ENCODE results near the gene CCBE1.
"Not testable (repeated sequence)": the region's sequence is repeated elsewhere in the genome, so short reads cannot be mapped to it uniquely, and the experiment has no call there.

CCBE1 gene

DNA sequence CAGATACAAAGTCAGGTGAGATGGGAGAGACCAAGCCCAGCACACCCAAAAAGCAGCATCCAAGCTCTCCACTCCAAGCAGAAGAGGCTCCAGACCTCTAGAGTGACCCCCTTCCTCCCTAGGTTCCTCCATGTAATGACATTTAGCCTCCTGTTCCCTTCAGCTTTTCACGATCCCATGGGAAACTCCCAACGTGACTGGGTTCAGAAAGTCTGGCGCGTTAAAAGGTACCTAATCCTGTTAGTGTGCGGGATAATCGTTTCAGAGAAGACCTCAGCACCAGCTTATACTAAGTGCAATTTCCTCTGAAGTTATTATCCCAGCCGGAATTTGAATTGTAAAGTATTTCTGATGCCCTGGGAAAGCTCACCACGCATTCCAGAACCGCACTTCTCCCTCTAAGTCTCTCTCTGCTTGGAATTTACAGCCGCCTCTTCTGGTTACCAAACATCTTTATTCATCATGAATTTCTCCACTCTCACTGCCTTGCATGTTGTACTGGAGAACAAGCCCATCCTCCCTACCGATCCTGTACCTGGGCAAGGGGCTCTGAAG, 46.9 kb downstream of the CCBE1 start:
- peak; percentile 48 for DNase-seq

DNA sequence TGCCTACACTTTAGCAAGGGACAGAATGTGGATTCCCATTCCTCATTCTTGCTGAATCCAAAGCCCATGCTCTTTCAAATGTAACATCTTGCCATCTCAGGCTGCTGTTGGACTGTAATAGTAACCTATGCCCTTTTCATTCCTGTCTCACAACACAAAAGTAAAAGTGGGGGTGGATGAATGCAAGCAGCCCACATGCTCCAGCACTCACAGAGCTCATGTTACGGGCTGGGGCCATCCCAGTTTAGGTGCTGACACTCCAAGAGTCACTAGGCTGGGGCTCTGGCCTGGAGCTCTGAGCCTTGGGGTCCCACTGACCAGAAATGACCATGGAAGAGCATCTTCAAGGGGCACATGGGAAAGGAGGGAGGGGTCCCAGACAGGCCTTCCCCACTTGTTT, 47.6 kb downstream of the CCBE1 start:
- peak; percentile 48 for DNase-seq

DNA sequence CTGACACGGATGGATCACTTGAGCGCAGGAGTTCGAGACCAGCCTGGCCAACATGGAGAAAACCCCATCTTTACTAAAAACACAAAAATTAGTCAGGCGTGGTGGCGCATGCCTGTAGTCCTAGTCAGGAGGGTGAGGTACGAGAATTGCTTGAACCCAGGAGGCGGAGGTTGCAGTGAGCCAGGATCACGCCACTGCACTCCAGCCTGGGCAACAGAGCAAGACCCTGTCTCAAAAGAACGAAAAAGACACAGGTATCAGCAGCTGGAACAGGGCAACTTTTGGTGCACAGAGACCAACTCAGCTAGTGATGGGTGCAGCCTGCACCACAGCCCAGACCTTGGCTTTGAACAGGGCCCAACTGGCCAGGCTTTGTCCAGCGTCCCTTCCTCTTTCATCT, 48.8 kb downstream of the CCBE1 start:
- DNase-seq, result not testable (repeated sequence)

DNA sequence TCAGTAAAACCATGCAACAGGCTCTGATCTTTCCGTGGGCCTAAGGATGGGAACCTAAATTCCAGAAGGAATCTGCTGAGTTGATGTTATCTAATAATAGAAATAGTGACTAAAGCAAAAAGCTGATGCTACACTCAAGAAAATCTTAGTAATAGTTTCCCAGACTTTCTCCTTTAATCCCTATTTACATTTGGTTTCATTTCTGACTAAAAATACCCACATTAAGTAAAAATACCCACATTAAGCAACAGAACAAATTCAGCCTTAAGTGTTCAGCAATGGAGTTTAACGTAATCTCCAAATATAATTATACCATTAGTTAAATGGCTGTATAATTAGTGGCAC, 50.3 kb downstream of the CCBE1 start:
- no peak for DNase-seq

DNA sequence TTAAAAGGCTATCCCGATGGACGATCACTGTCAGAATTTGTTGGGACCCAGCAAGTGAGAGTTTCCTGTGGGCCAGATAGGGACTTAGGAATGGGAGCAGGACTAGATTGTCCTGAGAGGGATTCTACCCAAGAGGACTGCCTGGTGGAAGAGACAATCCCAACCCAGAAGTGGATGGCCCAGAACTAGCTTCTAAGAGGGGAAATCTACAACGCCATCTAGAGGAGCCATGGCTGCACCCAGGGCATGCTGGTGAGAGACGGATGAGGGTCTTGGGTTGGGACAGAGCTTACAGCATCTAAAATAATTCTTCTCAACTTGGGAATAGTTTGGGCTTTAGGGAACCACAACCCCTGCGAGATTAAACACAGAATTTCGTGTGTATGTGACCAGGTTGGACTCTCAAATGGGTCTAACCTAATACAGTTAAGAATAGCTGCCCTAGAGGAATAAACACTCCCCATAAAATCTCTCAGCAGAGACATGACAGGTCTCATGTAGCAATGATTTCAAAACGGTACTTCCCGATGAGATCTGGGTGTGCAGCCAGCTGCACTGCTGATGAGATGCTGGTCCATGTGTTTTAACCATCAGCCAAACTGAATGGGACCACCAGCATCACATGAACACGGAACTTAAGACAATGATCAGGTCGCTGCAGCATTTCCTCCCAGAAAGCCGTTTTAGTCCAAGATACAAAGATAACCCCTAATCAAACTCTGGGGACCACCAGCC, 50.8 kb downstream of the CCBE1 start:
- DNase-seq, result no peak

DNA sequence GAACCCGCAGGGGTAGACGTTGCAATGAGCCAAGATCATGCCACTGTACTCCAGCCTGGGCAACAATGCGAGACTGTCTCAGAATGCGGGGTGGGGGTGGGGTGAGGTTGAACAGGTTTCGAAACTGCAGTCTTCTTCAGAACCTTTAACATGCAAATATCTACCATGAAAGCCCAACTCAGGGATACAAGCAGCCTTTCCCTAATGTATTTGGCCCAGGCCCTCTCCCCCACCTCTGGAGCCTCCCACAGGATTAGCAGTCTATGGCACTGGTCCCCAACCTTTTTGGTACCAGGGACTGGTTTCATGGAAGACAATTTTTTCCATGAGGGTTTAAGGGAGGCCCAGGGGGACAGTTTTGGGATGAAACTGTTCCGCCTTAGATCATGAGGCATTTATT, 53.5 kb downstream of the CCBE1 start:
- DNase-seq, result no peak

DNA sequence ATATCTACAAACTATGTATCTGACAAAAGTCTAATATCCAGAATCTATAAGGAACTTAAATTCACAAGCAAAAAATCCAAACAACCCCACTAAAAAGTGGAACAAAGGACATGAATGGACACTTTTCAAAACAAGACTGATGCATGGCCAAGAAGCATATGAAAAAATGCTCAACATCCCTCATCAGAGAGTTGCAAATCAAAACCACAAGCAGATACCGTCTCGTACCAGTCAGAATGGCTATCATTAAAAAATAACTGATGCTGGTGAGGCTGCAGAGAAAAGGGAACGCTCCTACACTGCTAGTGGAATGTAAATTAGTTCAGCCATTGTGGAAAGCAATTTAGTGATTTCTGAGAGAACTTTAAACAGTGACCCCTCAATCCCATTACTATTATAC, 56.5 kb downstream of the CCBE1 start:
- peak; percentile 39 for DNase-seq

DNA sequence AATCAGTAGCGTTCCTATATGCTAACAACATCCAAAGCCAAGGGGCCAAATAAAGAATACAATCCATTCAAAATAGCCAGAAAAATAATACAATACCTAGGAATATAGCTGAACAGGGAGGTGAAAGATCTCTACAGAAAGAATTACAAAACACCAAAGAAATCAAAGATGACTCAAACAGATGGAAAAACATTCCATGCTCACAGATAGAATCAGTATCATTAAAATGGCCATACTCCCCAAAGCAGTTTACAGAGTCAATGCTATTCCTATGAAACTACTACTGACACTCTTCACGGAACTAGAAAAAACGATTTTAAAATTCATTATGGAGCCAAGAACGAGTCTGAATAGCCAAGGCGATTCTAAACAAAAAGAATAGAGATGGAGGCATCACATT, 57.4 kb downstream of the CCBE1 start:
- peak; percentile 55 for DNase-seq

DNA sequence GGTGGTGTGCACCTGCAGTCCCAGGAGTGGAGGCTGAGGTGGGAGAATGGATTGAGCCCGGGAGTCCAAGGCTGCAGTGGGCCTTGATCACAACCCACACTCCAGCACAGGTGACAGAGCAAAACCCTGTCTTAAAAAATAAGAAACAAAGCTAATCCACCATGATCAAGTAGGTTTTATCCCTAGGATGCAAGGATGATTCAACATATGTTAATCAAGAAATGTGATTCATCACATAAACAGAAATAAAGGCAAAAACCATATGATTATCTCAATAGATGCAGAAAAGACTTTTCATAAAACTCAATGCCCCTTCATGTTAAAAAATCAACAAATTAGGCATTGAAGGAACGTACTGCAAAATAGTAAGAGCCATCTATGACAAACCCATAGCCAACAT, 58.1 kb downstream of the CCBE1 start:
- DNase-seq, result peak; percentile 22

DNA sequence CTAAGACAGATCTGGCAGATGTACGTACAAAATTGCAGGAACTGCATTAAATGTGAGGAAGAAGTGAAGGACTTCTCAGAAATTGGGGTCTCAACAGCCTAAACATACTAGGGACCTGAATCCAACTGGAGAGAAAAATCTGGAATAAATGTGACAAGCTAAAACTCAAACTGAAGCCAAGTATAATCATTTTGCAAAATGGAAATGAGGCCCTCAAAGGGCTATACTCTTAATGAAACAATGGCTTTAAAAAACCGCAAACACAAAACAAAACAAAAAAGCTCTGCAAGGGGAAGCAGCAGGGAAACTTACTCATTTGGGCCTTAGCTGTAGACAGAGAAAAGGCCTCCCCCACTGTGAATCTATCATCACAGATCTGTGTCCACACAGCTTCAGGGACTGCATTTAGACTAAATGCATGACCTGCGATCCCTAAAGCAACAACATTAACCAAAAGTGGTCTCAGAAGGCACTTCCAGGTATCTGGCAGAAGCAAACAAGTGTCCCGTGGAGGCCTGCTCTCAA, 63.2 kb downstream of the CCBE1 start:
- DNase-seq, result peak; percentile 44

DNA sequence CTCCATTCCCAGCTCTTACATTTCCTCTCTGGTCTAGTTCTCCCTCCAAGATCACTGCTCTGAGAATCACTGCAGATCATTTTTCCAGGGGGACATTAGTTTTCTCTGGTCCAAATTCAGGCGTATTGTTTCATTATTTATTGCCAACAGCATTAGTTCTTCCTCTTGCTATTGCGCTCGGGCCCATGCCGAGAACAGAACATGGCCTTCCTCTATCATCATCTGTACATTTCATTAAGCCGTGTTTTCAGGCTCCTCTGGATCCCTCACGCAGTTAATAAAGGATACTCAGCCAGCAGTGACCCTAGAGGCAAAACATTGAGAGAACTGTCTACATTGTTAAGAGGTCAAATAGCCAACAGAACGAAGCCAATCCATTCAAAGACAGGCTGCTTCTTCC, 63.9 kb downstream of the CCBE1 start:
- no peak for DNase-seq

DNA sequence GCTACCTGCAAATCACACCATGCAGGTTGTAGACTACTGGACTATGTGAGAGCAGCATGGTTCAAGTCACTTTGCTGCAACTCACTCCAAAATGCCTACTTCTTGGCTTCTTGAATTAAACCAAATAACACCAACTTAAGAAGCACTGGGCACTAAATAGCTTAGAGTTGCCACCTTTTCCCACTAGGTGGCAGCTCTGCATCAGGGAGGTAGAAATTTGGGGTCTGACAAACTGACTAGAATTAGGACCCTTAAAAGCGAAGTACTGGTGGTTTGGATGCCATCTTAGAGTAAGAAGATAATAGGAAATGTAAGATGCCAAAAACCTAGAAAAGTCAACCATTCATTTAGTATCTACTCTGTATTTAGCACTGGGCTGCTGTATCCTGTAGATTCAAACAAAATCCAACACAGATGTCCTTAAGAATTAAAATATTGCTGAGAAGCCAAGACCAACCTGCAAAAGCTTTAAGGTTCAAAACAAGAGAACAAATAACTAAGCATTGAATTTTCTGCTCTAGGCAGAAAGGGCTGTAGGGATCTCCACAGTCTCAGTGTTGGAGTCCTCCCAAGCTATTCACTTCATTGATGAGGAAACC, 65.5 kb downstream of the CCBE1 start:
- DNase-seq, result peak; percentile 57

DNA sequence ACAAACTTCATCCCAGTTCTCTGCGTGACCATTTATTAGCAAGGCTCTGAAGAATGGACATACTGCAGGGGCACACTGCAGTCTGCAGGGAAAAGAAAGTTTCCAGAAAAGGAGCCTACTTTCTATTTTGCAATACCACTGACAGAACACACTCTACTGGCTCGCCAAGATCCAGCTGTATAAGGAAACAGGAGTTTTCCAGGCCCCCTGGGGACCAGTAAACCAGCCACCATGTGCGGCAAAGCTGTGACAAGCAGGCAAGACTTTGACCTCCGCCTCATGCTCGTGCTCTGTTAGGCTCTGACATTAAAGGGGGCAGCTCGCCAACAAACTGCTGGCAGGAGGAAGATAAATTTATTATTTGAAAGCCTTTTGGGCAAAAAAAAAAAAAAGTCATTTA, 67.3 kb downstream of the CCBE1 start:
- no peak for DNase-seq

DNA sequence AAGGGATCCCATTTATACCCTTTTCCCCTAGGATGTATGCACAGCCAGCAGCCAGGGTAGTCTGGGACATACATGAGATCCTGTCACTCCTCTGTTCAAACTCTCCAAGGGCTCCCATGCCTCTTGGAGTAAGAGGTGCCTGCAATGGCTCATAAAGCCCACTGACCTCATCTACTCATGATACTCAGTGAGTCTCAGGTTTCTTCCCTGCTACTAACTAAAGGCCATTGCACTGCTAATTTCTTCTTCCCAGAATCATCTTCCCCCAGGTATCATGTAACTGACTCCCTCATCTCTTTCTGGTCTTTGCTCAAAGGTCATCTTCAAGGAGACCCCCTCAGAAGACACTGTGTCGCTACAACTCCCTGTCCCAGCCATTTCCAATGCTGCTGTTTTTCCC, 68.2 kb downstream of the CCBE1 start:
- no peak for DNase-seq

DNA sequence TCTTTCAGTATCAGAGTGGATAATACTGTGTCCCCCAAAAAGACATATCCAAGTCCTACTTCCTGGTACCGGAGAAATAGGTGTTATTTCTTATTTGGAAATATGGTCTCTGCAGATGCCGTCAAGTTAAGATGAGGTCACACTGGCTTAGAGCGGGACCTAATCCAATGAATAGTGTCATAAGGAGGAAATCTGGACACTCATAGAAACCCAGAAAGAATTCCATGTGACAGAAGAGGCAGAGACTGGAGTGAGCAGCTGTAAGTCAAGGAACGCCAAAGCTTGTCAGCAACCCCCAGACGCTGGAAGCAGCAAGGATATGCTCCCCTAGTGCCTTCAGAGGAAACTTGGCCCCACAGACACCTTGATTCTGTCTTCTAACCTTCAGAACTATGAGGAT, 69.8 kb downstream of the CCBE1 start:
- no peak for DNase-seq

DNA sequence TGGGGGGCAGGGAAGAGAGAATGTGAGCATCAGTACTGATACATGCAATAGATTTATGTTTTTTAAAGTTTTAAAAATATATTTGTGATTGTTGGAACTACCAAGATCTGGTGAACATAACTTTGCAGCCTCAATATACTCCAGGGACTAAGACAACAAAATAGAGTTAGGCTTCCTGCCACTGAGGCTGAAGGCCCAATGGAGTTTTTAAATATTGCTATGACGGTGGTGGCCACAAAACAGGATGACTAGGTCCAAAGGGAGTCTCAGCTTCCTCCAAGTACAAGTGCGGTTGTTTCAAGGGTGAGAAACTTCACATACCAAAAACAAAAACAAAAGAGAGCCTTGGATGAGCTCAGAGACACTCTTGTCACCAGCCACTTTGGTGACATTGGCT, 72.9 kb downstream of the CCBE1 start:
- DNase-seq, result no peak

DNA sequence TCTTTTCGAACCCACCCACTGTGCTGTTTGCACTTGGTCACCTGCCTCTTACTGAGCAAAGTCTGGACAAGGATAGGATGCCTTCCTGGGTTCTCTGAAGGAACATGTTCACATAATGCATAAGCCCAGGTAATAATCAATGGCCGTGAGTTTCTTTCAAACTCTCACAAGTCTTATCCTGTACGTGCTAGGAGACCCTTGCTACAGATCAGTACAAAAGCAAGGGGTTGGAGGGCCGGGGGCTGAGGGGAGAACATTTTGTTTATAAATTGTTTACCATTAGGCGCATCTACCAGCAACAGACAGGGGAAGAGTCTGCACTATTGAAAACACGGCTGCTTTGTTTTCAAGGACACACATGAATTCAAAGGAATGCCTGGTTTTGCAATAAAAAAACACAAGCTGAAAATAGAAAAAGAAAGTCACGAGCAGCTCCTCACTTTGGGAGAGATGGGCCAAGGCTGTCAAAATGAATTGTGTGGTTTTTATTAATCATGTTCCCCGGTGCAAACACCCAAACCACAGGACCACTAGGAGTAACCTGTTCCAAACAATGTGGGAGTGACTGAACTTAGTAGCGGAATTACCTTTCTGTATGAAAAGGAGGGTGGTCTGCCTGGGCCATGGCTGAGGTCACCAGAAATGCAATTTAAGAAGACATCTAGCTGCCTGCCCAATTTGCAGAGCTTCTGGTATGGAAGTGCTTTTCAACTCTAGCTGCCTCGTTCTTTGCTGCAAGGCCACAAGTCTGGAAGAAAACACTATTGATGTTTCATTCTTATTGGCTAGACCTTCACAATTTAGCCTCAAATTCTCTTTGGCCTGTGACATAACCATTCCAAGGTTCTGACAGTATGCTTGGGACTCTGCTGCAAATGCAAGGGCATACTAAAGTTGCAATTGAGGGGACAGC, 73.5 kb downstream of the CCBE1 start:
- DNase-seq, result peak; percentile 65

DNA sequence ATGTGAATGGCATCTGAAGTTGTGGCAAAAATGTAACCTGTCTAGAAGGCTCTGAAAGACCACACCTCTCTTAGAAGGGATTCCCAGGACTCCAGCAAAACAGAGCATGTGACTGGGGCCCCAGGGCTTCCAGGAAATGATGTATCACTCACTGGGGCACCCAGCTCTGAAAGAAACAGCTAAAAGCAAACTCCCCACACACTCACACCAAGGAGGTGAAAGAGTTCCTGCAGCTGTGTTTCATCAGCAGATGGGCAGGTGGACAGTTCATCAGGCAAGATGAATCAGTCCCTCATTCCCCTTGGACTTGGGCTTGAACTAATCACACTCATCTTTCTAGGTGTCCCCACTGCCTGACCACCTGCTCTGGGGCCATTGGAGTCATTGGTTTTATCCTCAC, 76.2 kb downstream of the CCBE1 start:
- DNase-seq, result peak; percentile 65

DNA sequence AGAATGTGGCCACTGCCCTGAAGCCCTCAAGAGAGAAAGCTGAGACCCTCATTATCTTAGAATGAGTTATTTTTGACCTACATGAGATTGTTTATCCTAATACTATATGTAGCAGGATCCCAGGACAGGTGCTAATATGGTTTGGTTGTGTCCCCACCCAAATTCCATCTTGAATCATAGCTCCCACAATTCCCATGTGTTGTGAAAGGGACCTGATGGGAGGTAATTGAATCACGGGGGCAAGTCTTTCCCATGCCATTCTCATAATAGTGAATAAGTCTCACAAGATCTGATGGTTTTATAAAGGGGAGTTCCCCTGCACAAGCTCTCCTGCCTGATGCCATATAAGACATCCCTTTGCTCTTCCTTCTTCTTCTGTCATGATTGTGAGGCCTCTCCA, 76.8 kb downstream of the CCBE1 start:
- no peak for DNase-seq

DNA sequence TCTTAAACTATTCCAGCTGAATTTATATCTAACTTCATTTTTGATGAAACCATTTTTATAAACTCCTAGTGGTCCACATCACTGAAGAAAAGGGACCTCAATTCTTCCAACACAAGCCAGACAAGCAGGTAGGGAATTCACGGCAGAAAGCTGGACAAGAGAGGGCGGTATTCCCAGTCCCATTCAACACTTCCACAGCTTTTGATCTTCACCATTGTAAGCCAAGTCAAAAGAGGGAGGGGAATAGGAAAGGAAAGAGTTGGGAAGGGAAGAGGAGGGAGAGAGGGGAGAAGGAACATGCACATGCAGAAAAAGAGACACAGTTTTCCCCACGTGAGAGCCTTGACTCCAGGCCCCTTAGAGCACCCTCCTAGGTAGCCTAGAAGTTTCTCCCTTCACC, 77.4 kb downstream of the CCBE1 start:
- DNase-seq, result no peak

DNA sequence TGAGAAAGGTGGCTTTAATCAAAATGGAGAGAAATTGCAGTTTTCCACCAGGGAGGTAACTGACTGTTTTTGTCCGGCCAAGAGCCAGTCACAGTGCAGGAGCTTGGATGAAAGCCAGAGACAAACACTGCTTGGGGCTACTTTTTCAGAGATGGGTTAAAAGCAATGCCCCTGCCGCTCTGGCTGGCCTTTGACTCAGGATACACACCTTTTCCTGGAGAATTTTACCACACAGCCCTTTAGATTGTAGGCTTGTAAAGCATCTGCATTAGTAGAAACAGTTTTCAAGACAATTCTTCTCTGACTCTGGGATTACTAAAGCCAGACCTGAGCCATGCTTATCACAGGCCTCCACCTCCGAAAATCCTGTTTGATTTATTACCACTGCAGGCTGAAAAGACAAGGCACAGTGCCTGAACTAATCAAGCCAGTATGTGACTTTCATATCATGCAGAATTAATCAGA, 79.7 kb downstream of the CCBE1 start:
- DNase-seq, result peak; percentile 32

DNA sequence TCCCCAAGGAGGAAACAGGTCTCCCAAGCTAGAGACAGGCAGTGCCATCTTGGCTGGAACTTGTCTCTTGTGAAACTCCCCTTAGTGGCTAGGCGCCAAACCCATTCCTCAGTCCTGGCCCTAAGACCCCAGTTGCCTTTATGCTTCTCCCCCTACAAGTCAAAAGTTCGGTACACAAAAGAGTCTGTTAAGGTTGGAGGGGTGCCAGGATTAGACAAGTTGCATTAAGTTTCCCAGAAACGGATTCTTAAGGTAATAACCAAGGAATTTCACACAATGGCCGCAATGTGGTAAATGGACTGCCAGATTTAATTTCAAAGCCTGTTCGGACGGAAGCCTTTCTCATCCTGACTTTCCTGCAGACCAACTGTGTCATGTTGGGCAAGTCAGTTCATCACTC, 80.7 kb downstream of the CCBE1 start:
- DNase-seq, result no peak

DNA sequence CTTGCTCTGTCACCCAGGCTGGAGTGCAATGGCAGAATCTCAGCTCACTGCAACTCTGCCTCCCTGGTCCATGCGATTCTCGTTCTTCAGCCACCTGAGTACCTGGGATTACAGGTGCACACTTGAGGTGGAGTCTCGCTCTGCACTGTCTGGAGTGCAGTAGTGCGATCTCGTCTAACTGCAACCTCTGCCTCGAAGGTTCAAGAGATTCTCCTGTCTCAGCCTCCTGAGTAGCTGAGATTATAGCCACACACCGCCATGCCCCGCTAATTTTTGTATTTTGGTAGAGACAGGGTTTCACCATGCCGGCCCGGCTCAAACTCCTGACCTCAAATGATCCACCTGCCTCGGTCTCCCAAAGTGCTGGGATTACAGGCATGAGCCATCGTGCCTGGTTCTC, 83.3 kb downstream of the CCBE1 start:
- DNase-seq, result no peak
